ENCODE data around the gene POMP. TPM values are rescaled to one million over a fixed set of nuclear protein-coding genes. Genes with fewer than 3 reads are reported as not detected.

The POMP gene
- total RNA-seq, 1 donor from 2014 or later = 147 TPM

DNA sequence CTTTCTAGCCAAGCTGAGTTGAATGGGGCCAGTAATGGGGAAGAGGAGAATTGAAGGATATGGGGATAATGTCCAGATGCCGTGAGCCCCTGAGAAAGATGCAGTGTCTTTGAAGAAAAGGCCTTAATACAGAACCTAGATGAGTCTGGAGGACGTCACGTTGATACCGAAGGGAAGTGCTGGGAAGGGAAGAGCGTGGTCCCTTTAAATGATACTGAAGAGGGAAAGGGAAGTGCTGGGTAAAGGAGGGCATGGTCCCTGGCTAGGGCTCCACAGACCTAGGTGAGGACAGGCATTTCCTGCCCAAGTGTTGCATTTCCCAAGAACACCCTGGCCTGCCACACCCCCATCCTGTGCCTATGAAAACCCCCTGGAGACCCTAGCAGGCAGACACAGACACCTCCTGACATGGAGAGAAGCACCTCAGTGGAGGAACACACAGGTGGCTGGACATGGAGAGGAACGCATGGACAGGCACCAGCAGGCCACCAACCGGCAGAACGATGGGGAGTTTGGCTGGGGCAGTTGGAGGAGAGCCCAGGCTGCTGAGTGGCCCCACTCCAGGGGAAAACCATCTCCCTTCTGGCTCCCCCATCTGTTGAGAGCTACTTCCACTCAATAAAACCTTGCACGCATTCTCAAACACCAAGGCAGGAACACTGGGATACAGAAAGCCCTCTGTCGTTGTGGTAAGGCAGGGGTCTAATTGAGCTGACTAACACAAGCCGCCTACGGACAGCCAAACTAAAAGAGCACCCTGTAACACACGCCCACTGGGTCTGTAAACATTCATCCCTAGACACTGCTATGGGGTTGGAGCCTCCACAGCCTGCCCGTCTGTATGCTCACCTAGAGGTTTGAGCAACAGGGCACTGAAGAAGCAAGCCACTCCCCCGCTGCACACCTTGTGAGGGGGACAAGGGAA, 34.9 kb upstream of the POMP start:
- H3K27me3 Mint-ChIP-seq (ENCODE audit: insufficient read depth) = peaks cover 1% of the 10 kb centered on the region
- no peaks in the 10 kb centered on the region for H3K36me3 Mint-ChIP-seq (ENCODE audit: low read depth)
- no peak overlapping the region for H3K27ac Mint-ChIP-seq
- H3K4me3 Mint-ChIP-seq = no peak overlapping the region
- no peak for DNase-seq (ENCODE audit: low spot score)
- H3K9me3 Mint-ChIP-seq = no peaks in the 10 kb centered on the region
- intact Hi-C loops (cut with micrococcal nuclease) = no loop called here
- peaks cover 13% of the 10 kb centered on the region for H3K4me1 Mint-ChIP-seq (ENCODE audit: low read depth)

DNA sequence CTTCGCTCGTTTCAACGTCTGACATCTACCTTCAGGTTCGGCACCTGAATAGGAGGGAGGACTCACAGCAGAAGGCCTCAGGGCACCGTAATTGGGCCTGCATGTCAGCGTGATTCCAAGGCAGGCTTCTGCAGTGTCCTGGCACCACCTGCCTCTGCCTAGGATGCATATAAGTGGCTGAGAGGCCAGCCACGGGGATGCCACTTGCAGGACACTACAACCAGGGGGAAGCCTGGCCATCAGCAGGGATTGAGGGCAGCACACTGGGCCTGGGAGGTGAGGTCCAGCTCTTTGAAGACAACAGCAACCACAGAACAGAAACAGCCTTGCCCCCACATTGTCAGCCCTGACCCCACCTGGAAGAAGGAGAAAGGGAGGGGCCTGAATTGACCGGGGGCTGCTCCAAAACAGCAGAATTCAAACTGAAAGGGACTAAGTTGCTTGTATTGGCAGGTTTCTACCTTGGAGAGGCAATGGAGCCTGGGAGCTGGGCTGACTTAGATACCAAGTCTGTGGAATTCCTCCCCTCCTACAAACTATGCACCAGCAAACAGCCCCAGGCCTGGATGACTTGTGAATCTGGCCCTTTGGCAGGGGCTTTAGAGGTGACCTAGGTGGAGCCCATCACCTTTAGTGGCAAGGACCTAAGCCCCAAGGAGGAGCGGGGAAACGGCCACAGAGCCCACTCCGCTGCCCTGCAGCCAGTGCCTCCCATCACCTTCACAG, 34.1 kb upstream of the POMP start:
- H3K9me3 Mint-ChIP-seq = no peaks in the 10 kb centered on the region
- no peaks in the 10 kb centered on the region for H3K36me3 Mint-ChIP-seq (ENCODE audit: low read depth)
- intact Hi-C loops (cut with micrococcal nuclease) = no loop called here
- no peak for DNase-seq (ENCODE audit: low spot score)
- H3K27me3 Mint-ChIP-seq (ENCODE audit: insufficient read depth) = peaks cover 1% of the 10 kb centered on the region
- no peak overlapping the region for H3K4me3 Mint-ChIP-seq
- H3K4me1 Mint-ChIP-seq (ENCODE audit: low read depth) = peaks cover 13% of the 10 kb centered on the region
- no peak overlapping the region for H3K27ac Mint-ChIP-seq

DNA sequence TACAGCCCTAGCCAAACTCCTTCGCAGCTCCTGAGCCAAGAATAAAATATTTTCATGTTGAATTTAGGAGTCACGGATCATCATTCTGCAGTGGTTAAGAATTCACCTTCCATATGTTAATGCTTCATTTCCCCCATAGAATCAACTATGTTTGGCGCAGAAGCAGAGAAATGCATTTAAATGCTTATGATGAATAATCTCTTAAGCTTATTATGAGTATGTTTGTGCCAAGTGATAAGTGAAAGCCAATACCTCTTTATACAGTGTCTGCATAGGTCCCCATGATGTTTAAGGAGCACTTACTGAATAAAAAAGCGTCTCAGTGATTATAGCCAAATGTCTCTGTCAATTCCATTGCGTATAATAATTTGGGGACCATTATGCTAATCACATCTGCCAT, 32.7 kb upstream of the POMP start:
- no peak overlapping the region for H3K4me3 Mint-ChIP-seq
- intact Hi-C loops (cut with micrococcal nuclease) = no loop called here
- peaks cover 4% of the 10 kb centered on the region for H3K27me3 Mint-ChIP-seq (ENCODE audit: insufficient read depth)
- no peaks in the 10 kb centered on the region for H3K9me3 Mint-ChIP-seq
- no peaks in the 10 kb centered on the region for H3K36me3 Mint-ChIP-seq (ENCODE audit: low read depth)
- no peak overlapping the region for H3K27ac Mint-ChIP-seq
- peaks cover 13% of the 10 kb centered on the region for H3K4me1 Mint-ChIP-seq (ENCODE audit: low read depth)
- no peak for DNase-seq (ENCODE audit: low spot score)

DNA sequence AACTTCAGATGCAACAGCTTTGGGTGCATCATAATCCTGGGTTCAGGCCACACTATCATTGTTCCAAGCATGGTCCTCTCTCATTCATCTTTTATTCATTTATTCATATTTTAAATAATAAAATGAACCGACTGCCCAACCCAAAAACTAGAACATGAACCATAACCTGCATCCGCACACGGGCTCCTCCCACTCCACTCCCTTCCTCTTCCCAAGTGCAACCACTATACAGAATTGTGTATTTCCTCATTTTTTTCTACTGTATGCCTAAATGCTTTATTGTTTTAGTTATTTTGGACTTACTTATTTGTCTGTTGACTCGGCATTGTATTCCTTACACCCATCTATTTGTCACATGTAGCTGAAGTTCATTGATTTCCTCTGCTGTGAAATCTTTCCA, 30.7 kb upstream of the POMP start:
- Mint-ChIP-seq H3K4me3 (no peak overlapping the region), H3K27me3 (ENCODE audit: insufficient read depth) (peaks cover 7% of the 10 kb centered on the region), H3K4me1 (ENCODE audit: low read depth) (peaks cover 13% of the 10 kb centered on the region), H3K36me3 (ENCODE audit: low read depth) (no peaks in the 10 kb centered on the region), H3K9me3 (no peaks in the 10 kb centered on the region), H3K27ac (no peak overlapping the region)
- DNase-seq (ENCODE audit: low spot score) = no peak
- intact Hi-C loops (cut with micrococcal nuclease) = no loop called here

DNA sequence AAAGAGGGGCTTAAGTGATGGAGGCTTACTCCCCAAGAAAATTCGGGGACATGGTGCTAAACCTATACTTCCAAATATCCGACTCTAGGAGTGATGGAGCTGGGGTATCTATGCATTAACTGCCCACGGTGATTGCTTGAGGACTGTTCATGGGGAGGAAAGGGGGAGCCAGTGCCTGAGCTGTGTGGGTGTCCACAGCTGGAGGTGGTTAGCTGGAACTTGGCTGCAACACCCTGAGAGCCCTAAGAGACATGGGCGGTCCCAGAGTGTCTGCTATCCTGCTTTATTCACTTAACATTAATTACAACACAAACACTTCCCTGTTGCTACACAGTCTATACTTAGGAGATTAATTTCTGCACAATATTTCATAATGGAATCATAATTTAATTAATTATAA, 28.1 kb upstream of the POMP start:
- no peaks in the 10 kb centered on the region for H3K9me3 Mint-ChIP-seq
- H3K36me3 Mint-ChIP-seq (ENCODE audit: low read depth) = no peaks in the 10 kb centered on the region
- no peaks in the 10 kb centered on the region for H3K4me1 Mint-ChIP-seq (ENCODE audit: low read depth)
- no peak for DNase-seq (ENCODE audit: low spot score)
- H3K27ac Mint-ChIP-seq = no peak overlapping the region
- intact Hi-C loops (cut with micrococcal nuclease) = no loop called here
- peaks cover 19% of the 10 kb centered on the region for H3K27me3 Mint-ChIP-seq (ENCODE audit: insufficient read depth)
- no peak overlapping the region for H3K4me3 Mint-ChIP-seq

DNA sequence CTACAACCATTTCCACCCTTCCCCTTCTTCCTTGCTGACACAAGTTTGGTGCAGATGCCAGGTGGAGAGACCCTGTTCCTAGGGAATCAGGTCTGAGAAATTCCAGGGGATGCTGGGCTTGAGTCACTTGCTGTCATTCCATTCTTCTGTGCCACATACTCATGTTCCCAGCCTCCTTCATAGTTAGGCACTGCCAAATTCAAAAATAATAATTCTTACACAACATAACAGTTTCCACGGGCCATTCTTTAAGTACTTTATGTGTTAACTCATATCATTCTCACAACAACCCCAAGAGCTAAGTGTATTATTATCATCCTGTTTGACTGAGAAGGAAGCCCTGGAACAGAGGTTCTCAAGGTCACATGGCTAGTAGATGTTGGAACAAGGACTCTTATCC, 27.1 kb upstream of the POMP start:
- H3K4me1 Mint-ChIP-seq (ENCODE audit: low read depth) = peaks cover 4% of the 10 kb centered on the region
- intact Hi-C loops (cut with micrococcal nuclease) = no loop called here
- H3K36me3 Mint-ChIP-seq (ENCODE audit: low read depth) = no peaks in the 10 kb centered on the region
- no peak for DNase-seq (ENCODE audit: low spot score)
- no peak overlapping the region for H3K27ac Mint-ChIP-seq
- peaks cover 23% of the 10 kb centered on the region for H3K27me3 Mint-ChIP-seq (ENCODE audit: insufficient read depth)
- H3K4me3 Mint-ChIP-seq = no peak overlapping the region
- H3K9me3 Mint-ChIP-seq = no peaks in the 10 kb centered on the region

DNA sequence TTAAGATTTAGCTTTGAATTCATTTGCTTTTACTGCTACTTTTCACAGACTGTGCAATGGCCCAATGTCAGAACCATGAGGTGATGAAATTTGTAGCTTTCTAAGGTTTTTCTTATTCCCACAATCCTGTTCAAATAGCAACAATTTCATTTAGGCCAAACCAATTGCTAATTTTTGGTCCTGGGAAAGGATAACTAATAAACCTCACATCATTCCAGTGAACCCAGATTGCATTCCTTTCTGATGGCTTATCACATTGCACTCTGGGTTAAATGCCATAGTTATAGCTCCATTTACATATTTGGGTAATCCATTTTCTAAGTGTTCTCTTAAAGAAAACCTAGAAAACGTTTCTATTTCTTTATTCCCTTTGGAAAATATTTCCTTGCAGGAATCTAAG, 22.9 kb upstream of the POMP start:
- Mint-ChIP-seq H3K27ac (no peak overlapping the region), H3K4me3 (no peak overlapping the region), H3K27me3 (ENCODE audit: insufficient read depth) (peaks cover 29% of the 10 kb centered on the region), H3K9me3 (no peaks in the 10 kb centered on the region), H3K36me3 (ENCODE audit: low read depth) (no peaks in the 10 kb centered on the region), H3K4me1 (ENCODE audit: low read depth) (peaks cover 9% of the 10 kb centered on the region)
- no peak for DNase-seq (ENCODE audit: low spot score)
- intact Hi-C loops (cut with micrococcal nuclease) = loop anchor here (1.0 to 5.0 kb wide), 4 partner anchors 144 to 577 kb away; no protein-coding TSS in a partner anchor

DNA sequence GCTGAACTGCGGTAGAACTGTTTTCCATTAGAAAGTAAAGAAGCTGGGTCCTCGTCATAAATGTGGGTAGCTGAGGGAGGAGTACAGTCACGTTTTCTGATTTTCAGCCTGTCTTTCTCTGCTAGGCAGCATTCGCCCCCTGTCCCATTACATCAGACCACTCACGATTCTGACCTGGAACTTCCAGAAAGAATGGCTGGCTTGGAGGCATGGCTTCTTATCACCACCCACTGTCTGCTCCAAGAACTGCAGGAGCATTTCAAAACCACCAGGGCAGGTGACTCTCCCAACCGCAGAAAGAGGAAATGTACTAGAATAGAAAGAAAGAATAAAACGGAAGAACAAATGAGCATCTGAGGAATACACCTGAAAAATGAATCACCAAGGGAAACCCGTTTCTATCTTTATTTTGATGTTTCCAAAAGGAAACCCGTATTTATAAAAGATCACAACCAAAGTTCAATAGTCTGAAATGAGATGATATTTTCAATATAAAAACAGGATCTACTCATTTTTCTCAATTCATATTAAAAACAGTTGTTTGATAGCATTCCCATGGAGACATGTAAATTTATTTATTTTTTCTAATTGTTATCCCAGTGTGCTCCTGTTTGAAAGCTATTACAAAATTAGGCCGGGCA, 22.1 kb upstream of the POMP start:
- no peaks in the 10 kb centered on the region for H3K36me3 Mint-ChIP-seq (ENCODE audit: low read depth)
- peak; percentile 37 for DNase-seq (ENCODE audit: low spot score)
- H3K27ac Mint-ChIP-seq = peak overlapping the region; percentile 15
- intact Hi-C loops (cut with micrococcal nuclease) = loop anchor here (1.0 to 5.0 kb wide), 6 partner anchors 22 to 577 kb away; no protein-coding TSS in a partner anchor
- peaks cover 29% of the 10 kb centered on the region for H3K27me3 Mint-ChIP-seq (ENCODE audit: insufficient read depth)
- peaks cover 9% of the 10 kb centered on the region for H3K4me1 Mint-ChIP-seq (ENCODE audit: low read depth)
- peak overlapping the region; percentile 1 for H3K4me3 Mint-ChIP-seq
- no peaks in the 10 kb centered on the region for H3K9me3 Mint-ChIP-seq

DNA sequence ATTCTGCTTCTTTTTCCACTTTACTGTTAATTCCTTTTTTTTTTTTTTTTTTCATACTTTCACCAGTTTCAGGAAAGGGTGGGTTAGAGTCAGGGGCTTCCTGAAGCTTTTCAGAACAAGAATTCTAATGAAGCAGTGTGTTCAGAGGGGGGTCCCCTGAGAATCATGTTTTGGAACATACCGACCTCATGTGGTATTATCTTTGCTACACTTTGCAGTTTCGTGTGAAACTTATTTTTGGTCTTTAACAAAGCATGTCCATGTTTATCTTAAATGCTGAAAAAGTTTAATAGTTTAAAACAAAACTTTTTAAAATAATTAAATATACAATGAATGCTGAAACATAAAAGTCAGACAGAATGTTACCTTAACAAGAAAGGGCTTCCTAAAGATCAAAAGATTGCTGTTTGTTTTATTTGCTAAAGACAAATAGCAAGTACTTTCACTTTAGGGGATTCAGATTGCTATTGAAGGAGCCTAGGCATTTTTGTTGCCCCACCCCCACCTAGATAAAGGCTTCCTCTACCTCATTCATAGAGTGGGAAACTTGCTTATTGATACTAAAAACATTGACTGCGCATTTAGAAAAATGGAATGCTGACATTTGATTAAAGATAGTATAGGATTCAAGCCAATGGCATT, 21.1 kb upstream of the POMP start:
- Mint-ChIP-seq H3K4me1 (ENCODE audit: low read depth) (peaks cover 9% of the 10 kb centered on the region), H3K27me3 (ENCODE audit: insufficient read depth) (peaks cover 27% of the 10 kb centered on the region), H3K36me3 (ENCODE audit: low read depth) (no peaks in the 10 kb centered on the region), H3K4me3 (no peak overlapping the region), H3K9me3 (no peaks in the 10 kb centered on the region), H3K27ac (no peak overlapping the region)
- intact Hi-C loops (cut with micrococcal nuclease) = loop anchor here (1.0 to 5.0 kb wide), 4 partner anchors 20 to 313 kb away; no protein-coding TSS in a partner anchor
- no peak for DNase-seq (ENCODE audit: low spot score)

DNA sequence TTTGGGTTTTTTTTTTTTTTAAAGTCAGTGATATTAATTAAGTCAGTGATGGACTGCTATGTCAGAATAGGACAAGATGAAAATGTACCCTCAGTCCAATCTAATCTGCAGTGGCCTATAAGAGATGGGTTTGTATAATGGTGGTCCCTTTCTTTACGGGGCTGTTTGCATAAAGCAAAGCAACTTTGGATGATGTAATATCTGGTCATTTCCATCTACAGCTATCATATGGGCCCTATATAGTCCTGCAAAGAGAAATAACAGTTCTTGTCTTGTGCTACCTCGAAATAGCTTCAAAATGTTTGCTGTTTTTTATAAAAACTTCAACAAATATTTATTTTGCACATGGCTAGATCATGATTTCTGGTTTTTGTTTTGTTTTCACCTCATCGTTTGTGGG, 20.2 kb upstream of the POMP start:
- Mint-ChIP-seq H3K4me1 (ENCODE audit: low read depth) (peaks cover 9% of the 10 kb centered on the region), H3K27ac (no peak overlapping the region), H3K9me3 (no peaks in the 10 kb centered on the region), H3K4me3 (no peak overlapping the region), H3K27me3 (ENCODE audit: insufficient read depth) (peaks cover 27% of the 10 kb centered on the region), H3K36me3 (ENCODE audit: low read depth) (no peaks in the 10 kb centered on the region)
- intact Hi-C loops (cut with micrococcal nuclease) = loop anchor here (5.0 kb wide), 1 partner anchor 236 kb away; no protein-coding TSS in a partner anchor
- DNase-seq (ENCODE audit: low spot score) = no peak

DNA sequence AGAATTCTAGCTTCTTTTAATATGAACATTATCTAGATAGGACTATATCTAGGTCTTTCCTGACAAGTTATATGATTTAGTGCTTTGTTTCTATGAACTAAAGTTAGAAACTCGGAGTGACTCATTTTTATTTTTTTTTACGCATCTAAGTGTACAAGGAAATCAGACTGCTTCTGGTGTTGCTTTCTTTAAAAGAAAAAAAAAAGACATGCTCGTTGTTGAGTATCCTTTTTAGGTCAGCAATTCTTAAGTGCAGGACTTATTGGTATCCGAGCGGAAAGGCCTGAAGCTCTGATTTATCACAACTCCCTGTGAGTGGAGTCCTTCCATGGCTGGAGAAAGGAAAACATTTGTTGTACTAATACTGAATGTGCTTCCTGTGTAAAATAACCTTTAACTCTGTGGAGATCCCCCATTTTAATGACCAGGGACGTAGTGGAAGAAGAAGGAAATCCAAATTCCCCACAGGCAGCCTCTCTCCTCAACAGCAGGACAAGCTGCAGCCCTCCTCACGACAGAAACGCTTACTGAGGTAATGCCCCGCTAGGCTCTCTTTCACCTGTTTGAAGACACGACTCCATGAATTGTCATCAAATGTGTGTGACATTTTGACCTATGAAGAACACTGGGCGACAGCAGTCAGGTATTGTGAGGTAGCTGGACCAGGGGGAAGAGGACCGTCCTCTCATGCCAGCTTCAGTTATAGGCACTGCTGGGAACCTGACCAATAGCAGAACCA, 17.9 kb upstream of the POMP start:
- H3K27ac Mint-ChIP-seq = no peak overlapping the region
- H3K4me3 Mint-ChIP-seq = no peak overlapping the region
- H3K27me3 Mint-ChIP-seq (ENCODE audit: insufficient read depth) = peaks cover 15% of the 10 kb centered on the region
- H3K9me3 Mint-ChIP-seq = no peaks in the 10 kb centered on the region
- H3K4me1 Mint-ChIP-seq (ENCODE audit: low read depth) = peaks cover 9% of the 10 kb centered on the region
- no peaks in the 10 kb centered on the region for H3K36me3 Mint-ChIP-seq (ENCODE audit: low read depth)
- DNase-seq (ENCODE audit: low spot score) = no peak
- intact Hi-C loops (cut with micrococcal nuclease) = no loop called here

DNA sequence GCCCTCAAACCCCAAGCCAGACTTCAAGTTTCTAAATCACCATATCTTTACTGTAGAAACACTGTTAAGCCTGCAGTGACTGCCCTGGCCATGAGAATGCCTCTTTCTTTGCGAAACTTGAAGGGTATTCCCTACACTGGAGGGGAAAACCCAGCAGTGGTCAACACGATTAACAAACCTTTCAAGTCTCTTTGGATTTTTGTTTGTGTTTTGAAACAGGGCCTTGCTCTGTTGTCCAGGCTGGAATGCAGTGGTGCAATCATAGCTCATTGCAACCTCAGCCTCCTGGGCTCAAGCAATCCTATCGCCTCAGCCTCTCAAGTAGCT, 17.4 kb upstream of the POMP start:
- H3K36me3 Mint-ChIP-seq (ENCODE audit: low read depth) = no peaks in the 10 kb centered on the region
- H3K4me1 Mint-ChIP-seq (ENCODE audit: low read depth) = peaks cover 7% of the 10 kb centered on the region
- intact Hi-C loops (cut with micrococcal nuclease) = no loop called here
- no peak overlapping the region for H3K4me3 Mint-ChIP-seq
- DNase-seq (ENCODE audit: low spot score) = no peak
- H3K9me3 Mint-ChIP-seq = no peaks in the 10 kb centered on the region
- H3K27me3 Mint-ChIP-seq (ENCODE audit: insufficient read depth) = peaks cover 13% of the 10 kb centered on the region
- no peak overlapping the region for H3K27ac Mint-ChIP-seq
